HCT116 (cell line): Measurements from ENCODE around the gene PIMREG. TPM values are rescaled to one million over a fixed set of nuclear protein-coding genes. Genes with fewer than 3 reads are reported as not detected.

Experiments
- ATAC-seq: fragments of 200-7000 bp; cut with Tn5 transposase; 2 replicates; pipeline ENCODE4 v1.9.1; 2020; ENCODE audit warnings: mild to moderate bottlenecking, moderate library complexity
- BruUV-seq: library from RNA; stranded (reverse); fragments of 400-500 nt; replicated peaks from 2 replicates; lab custom pipeline; 2021; lab: Mats Ljungman, UMichigan
- CTCF ChIA-PET: fragments of 300-600 bp; sonication (Branson Sonifier 250); formaldehyde crosslinking; loops from one replicate; lab custom pipeline; 2021; ENCODE audit warnings: antibody characterized with exemption; lab: Charles Lee
- POLR2A ChIA-PET: fragments of 300-600, 350-600 bp; sonication (Branson Sonifier 250); formaldehyde crosslinking; loops from one replicate; lab custom pipeline; 2021; ENCODE audit warnings: antibody characterized with exemption; lab: Charles Lee
- RAD21 ChIA-PET, 2 experiments: fragments of 300-600 bp; sonication (Branson Sonifier 250); formaldehyde crosslinking; loops; one replicate each; lab custom pipeline; 2023; ENCODE audit warnings: low total read pairs in 2 of 2; ENCODE audit not compliant: uncharacterized antibody in 2 of 2, unreplicated experiment in 2 of 2, low non-redundant PET in 1 of 2; lab: Charles Lee
- DNase-seq: peaks from one replicate; pipeline ENCODE4 v3.0.0-alpha.2; 2010; ENCODE audit warnings: low read depth, low spot score
- H2AFZ ChIP-seq: fragments of 200-600 bp; shearing (Covaris generic), sonication (generic); 2 replicates; pipeline ENCODE4 v1.6.1; 2017; ENCODE audit warnings: low read depth, mixed run types, mixed read lengths, antibody characterized with exemption, low read length; ENCODE audit not compliant: poor library complexity, severe bottlenecking
- H3K27ac ChIP-seq: 2 replicates; pipeline ENCODE4 v1.5.1; 2012; ENCODE audit warnings: low read depth, low read length
- H3K27me3 ChIP-seq: fragments of 200-600 bp; sonication (generic); 2 replicates; pipeline ENCODE4 v1.6.1; 2016; ENCODE audit warnings: mixed run types, low read length, mixed read lengths; ENCODE audit not compliant: insufficient read depth
- H3K36me3 ChIP-seq, 2 experiments: fragments of 200-500 bp in 1 of 2; fragments of 200-600 bp in 1 of 2; sonication (Bioruptor generic) in 1 of 2; sonication (generic) in 1 of 2; 2 replicates each; pipeline versions ENCODE4 v1.5.1 to v1.6.1; 2014 to 2016; ENCODE audit warnings: low read length in 2 of 2, inconsistent platforms in 1 of 2, mixed read lengths in 1 of 2, mixed run types in 1 of 2; ENCODE audit not compliant: insufficient read depth in 2 of 2, control insufficient read depth in 1 of 2
- H3K4me1 ChIP-seq, 2 experiments: fragments of 200-600 bp in 1 of 2; sonication (generic) in 1 of 2; 2 replicates each; pipeline versions ENCODE4 v1.5.1 to v1.6.1; 2012 to 2017; ENCODE audit warnings: low read length in 2 of 2, inconsistent platforms in 1 of 2, mild to moderate bottlenecking in 1 of 2, mixed read lengths in 1 of 2, mixed run types in 1 of 2, moderate library complexity in 1 of 2; ENCODE audit not compliant: insufficient read depth in 2 of 2, control insufficient read depth in 1 of 2
- H3K4me2 ChIP-seq: fragments of 200-600 bp; sonication (generic); 2 replicates; pipeline ENCODE4 v1.6.1; 2017; ENCODE audit warnings: mixed run types, low read length, mixed read lengths
- H3K4me3 ChIP-seq, 2 experiments: fragments of 200-600 bp in 1 of 2; sonication (generic) in 1 of 2; replicated peaks in 1 of 2; 2 replicates each; pipeline ENCODE4 v1.5.1; 2011 to 2016; ENCODE audit warnings: low read length in 2 of 2, control low read depth in 1 of 2, low read depth in 1 of 2, mild to moderate bottlenecking in 1 of 2, mixed read lengths in 1 of 2, mixed run types in 1 of 2
- H3K79me2 ChIP-seq: fragments of 200-600 bp; sonication (generic); 2 replicates; pipeline ENCODE4 v1.6.1; 2017; ENCODE audit warnings: mild to moderate bottlenecking, mixed run types, low read length, moderate library complexity, mixed read lengths; ENCODE audit not compliant: insufficient read depth
- H3K9ac ChIP-seq: fragments of 200-600 bp; sonication (generic); 2 replicates; pipeline ENCODE4 v1.6.1; 2016; ENCODE audit warnings: low read length, mixed read lengths
- H3K9me2 ChIP-seq: fragments of 200-600 bp; sonication (generic), shearing (Covaris generic); 2 replicates; pipeline ENCODE4 v1.6.1; 2017; ENCODE audit warnings: mixed run types, mild to moderate bottlenecking, moderate library complexity; ENCODE audit not compliant: insufficient read depth
- H3K9me3 ChIP-seq, 2 experiments: fragments of 200-500 bp in 1 of 2; fragments of 200-600 bp in 1 of 2; sonication (Bioruptor generic) in 1 of 2; sonication (generic) in 1 of 2; 2 replicates each; pipeline ENCODE4 v1.6.1; 2014 to 2017; ENCODE audit warnings: low read length in 2 of 2, mixed read lengths in 2 of 2, inconsistent platforms in 1 of 2, low read depth in 1 of 2, mild to moderate bottlenecking in 1 of 2, mixed run types in 1 of 2, moderate library complexity in 1 of 2; ENCODE audit not compliant: control insufficient read depth in 1 of 2, insufficient read depth in 1 of 2
- H4K20me1 ChIP-seq: fragments of 200-600 bp; sonication (generic), shearing (Covaris generic); 2 replicates; pipeline ENCODE4 v1.6.1; 2017; ENCODE audit warnings: mixed run types, mild to moderate bottlenecking, moderate library complexity; ENCODE audit not compliant: insufficient read depth
- ATF3 ChIP-seq: IDR thresholded peaks from 2 replicates; pipeline ENCODE4 v1.6.1; 2012
- CBX3 ChIP-seq: IDR thresholded peaks from 2 replicates; pipeline ENCODE4 v1.6.1; 2012; ENCODE audit warnings: low read depth
- CEBPB ChIP-seq: IDR thresholded peaks from 2 replicates; pipeline ENCODE4 v1.6.1; 2012; ENCODE audit warnings: low read depth
- ELF1 ChIP-seq: IDR thresholded peaks from 2 replicates; pipeline ENCODE4 v1.6.1; 2012; ENCODE audit warnings: low read depth, borderline replicate concordance
- EZH2 ChIP-seq: fragments of 200-600 bp; sonication (generic); IDR thresholded peaks from 2 replicates; pipeline ENCODE4 v1.6.1; 2017; ENCODE audit warnings: antibody characterized with exemption, mixed run types
- FOSL1 ChIP-seq: IDR thresholded peaks from 2 replicates; pipeline ENCODE4 v1.6.1; 2012; ENCODE audit warnings: low read depth
- JUND ChIP-seq: IDR thresholded peaks from 2 replicates; pipeline ENCODE4 v1.6.1; 2012
- POLR2A ChIP-seq: IDR thresholded peaks from 2 replicates; pipeline ENCODE4 v1.7.0; 2011; ENCODE audit warnings: borderline replicate concordance; ENCODE audit not compliant: insufficient read depth, insufficient read length; ENCODE audit errors: extremely low read depth
- POLR2AphosphoS5 ChIP-seq: IDR thresholded peaks from 2 replicates; pipeline ENCODE4 v1.6.1; 2011; ENCODE audit warnings: mild to moderate bottlenecking, low read depth, low read length, moderate library complexity
- RAD21 ChIP-seq: IDR thresholded peaks from 2 replicates; pipeline ENCODE4 v1.6.1; 2012; ENCODE audit warnings: low read depth, mild to moderate bottlenecking
- SP1 ChIP-seq: IDR thresholded peaks from 2 replicates; pipeline ENCODE4 v1.6.1; 2012; ENCODE audit warnings: low read depth
- TCF7L2 ChIP-seq: IDR thresholded peaks from 2 replicates; pipeline ENCODE4 v1.7.0; 2011; ENCODE audit warnings: borderline replicate concordance, inconsistent platforms; ENCODE audit not compliant: insufficient read depth, insufficient read length; ENCODE audit errors: extremely low read depth
- YY1 ChIP-seq: IDR thresholded peaks from 2 replicates; pipeline ENCODE4 v1.6.1; 2011; ENCODE audit warnings: low read length, low read depth, moderate library complexity, mild to moderate bottlenecking; ENCODE audit not compliant: insufficient replicate concordance; ENCODE audit errors: extremely low read depth
- ZBTB33 ChIP-seq: IDR thresholded peaks from 2 replicates; pipeline ENCODE4 v1.6.1; 2011; ENCODE audit warnings: mild to moderate bottlenecking, low read length, moderate library complexity; ENCODE audit not compliant: insufficient replicate concordance; ENCODE audit errors: extremely low read depth
- ZFX ChIP-seq: fragments of 450-650 bp; IDR thresholded peaks from 2 replicates; pipeline ENCODE4 v1.6.1; 2017
- ZNF274 ChIP-seq: fragments of 200-500 bp; sonication (Bioruptor generic); IDR thresholded peaks from 2 replicates; pipeline ENCODE4 v1.6.1; 2014; ENCODE audit warnings: mild to moderate bottlenecking, low read depth, low read length, inconsistent platforms
- intact Hi-C: fragments of 100-400 bp; cut with micrococcal nuclease; formaldehyde crosslinking; loops from 2 replicates; pipeline ENCODE4 v1.10.0; 2022
- total RNA-seq: library from RNA; stranded (reverse); gene quantifications from one replicate; pipeline ENCODE4 v1.2.1, GENCODE V29; 2021; ENCODE audit not compliant: unreplicated experiment

PIMREG gene
- total RNA-seq, 1 experiment from 2014 or later, result 57.0 TPM

GRCh38 chr17:6479622-6480302, 35.5 kb downstream of the PIMREG start:
- POLR2A ChIA-PET, result no interaction called here
- no peak overlapping the region for H3K4me2 ChIP-seq
- no peak for ATAC-seq

More at GRCh38 chr17:6479622-6480302, 35.5 kb downstream of the PIMREG start:
- Histone ChIP-seq H3K36me3 (no peaks in the 10 kb centered on the region), H3K4me1 (no peaks in the 10 kb centered on the region), H3K9me3 (no peaks in the 10 kb centered on the region), H3K27ac (no peak overlapping the region), H4K20me1 (no peaks in the 10 kb centered on the region), H3K27me3 (no peaks in the 10 kb centered on the region), H2AFZ (no peak overlapping the region), H3K4me3 (no peak overlapping the region), H3K79me2 (no peaks in the 10 kb centered on the region), H3K9ac (no peak overlapping the region), H3K9me2 (no peaks in the 10 kb centered on the region)
- BruUV-seq, result no TSS peak
- TF ChIP-seq ELF1 (no peak), FOSL1 (no peak), POLR2AphosphoS5 (no peak), CEBPB (no peak), ATF3 (no peak), YY1 (no peak), SP1 (no peak), ZNF274 (no peak), EZH2 (no peak), CBX3 (no peak), ZBTB33 (no peak), RAD21 (no peak), POLR2A (no peak), TCF7L2 (no peak), ZFX (no peak), JUND (no peak)
- no peak for DNase-seq
- intact Hi-C loops, result no loop called here
- RAD21 ChIA-PET, result no interaction called here
- CTCF ChIA-PET, result no interaction called here
